Activated T-cell treated with anti-CD3 and anti-CD28 coated beads, Interleukin-2, amount 50 U/mL, for 1 hour (primary cell): ENCODE measurements around the gene PPARD.

Source experiments
- DNase-seq: peaks from one replicate; pipeline ENCODE4 v3.0.0-alpha.2; 2020

The PPARD gene

DNA sequence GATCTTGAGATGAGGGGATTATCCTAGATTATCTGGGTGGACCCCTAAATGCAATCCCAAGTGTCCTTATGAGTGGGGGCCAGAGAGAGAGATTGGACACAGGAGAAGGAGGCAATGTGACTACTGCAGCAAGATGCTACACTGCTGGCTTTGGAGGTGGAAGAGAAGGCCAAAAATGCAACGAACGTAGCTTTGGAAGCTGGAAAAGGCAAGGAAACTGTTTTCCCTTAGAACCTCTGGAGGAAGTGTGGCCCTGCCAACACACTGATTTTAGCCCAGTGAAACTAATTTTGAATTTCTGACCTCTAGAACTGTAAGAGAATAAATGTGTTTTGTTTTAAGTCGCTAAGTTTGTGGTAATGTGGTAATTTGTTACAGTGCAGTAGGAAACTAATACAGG, 15.7 kb downstream of the PPARD start:
- DNase-seq = no peak

GRCh38 chr6:35359346-35359743, 17.0 kb downstream of the PPARD start:
- no peak for DNase-seq

DNA sequence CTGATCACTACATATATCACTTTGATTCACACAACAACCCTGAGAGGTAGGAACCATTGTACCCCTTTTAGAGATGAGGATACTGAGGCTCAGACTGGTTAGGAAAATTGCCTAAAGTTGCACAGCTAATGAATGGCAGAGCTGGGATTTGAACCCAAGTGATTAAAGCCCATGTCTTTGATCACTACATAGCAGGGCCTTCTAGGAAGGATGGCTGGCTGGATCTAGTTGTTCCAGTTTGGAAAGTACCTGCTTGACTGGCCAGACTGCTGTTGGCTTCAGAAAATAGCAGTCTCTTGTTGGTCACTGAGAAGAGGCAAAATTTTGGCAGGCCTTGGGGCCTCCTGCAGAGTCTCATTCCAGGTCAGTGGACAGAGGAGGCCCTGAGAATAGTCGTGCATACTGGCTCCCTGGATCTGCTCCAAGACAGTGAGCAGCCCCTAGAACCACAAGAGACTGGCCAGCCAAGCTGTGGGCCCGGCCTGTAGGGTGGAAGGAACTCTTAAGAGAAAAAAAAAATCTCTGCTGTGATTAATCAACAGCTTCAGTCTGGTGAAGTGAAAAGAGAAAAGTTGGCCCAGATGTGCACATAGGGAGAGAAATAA, 17.5 kb downstream of the PPARD start:
- DNase-seq = no peak

GRCh38 chr6:35360349-35361138, 18.2 kb downstream of the PPARD start:
- DNase-seq = no peak

DNA sequence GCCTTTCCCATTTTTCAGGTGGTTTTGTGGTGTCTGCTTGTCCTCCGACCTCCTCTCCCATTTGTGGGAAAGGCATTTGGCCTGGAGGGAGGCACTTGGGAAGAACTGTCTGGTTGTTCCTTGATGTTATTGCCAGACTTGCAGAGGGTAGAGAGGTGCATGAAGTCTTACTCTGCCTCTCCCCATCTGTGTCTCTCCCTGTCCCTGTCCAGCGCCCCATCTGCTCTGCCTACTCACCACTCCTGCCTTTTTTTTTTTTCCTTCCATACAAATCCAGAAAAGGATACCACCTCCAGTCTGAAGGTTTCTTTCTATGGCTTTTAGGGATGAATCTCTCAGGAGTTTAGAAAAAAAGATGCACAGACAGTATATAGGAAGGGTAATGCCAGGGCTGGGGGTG, 19.8 kb downstream of the PPARD start:
- DNase-seq = no peak

- no peak for DNase-seq
Measured at GRCh38 chr6:35363293-35363750, 21.0 kb downstream of the PPARD start.

- no peak for DNase-seq
Measured at GRCh38 chr6:35365594-35366203, 23.3 kb downstream of the PPARD start.

DNA sequence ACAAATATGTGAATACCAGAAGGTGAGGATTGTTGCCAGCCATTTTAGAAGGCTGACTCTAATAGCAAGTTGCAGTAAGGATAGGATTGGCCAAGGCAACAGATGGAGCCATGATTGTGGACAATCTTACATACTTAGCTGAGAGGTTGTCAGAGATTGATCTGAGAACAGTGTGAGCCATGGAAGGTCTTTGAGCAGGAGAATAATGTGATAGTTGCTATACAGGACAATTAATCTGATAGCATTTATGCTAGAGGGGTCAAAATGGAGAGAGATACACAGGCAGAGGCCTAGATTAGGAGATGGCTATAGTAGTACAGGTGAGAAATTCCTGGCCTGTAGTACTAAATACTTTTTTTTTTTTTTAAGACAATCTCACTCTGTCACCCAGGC, 23.8 kb downstream of the PPARD start:
- DNase-seq = no peak

- no peak for DNase-seq
Measured at GRCh38 chr6:35367646-35368037, 25.3 kb downstream of the PPARD start.

- no peak for DNase-seq
Measured at GRCh38 chr6:35368038-35368887, 25.9 kb downstream of the PPARD start.

DNA sequence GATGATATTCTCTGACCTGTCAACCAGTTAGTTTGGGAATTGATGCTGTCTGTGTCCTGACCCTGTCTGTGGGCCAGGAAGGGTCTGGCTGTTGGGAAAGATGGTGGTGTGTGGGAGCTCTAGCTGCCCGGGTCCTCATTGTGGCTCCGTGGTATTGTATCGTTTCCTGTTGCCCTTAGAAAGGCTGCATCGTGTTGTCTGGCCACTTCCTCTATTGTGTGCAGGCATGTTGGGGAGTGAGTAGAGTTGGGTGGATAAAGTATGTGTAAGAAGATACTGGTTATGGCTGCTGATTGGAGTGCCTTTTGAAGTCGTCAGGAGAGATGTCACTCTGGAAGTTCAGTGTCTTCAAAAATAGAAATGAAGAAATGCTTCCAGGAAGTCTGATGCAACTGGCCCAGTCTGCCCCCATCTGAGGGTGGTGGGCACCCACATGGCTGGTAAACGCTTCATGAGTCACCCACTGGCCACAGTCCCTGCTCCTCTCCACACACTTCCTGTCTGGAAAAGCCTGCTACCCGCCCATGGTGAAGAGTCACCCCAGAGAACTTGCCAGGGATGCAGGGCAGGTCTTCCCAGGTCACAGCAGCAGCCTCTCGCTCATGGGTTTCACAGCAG, 27.9 kb downstream of the PPARD start:
- DNase-seq = peak; percentile 45

GRCh38 chr6:35370785-35371493, 28.6 kb downstream of the PPARD start:
- DNase-seq = no peak

DNA sequence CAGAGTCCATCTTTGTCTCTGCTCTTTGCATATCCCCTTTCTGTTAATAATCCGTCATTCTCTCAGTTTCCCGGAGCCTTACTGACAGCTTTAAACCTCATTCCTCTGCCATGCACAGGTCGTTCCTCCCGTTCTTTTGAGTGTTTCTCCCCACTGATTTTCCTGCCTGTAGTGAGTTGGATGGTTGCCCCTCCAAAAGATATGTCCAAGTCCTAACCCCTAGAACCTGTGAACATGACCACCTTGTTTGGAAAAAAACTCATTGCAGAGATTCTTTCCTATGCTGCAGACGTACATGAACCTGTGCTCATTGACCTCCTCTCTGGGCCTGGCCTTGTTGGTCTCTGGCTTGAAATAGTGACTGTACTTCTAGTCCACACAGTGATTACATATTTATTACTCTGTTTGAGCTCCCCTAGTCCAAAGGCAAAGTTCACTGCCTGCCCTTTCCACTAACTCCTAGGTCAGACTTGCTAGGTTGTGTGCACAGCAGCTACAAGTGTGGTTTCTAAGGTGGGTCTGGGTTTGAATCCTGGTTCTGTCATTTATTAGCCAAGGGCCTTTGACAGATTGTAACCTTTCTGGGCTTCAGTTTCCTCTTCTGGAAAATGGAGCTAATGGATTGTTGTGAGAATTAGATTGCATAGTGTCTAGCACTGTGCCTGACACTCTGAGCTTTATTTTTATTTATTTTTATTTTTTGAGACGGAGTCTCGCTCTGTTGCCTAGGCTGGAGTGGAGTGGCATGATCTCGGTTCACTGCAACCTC, 29.3 kb downstream of the PPARD start:
- no peak for DNase-seq

- no peak for DNase-seq
Measured at GRCh38 chr6:35372633-35373032, 30.3 kb downstream of the PPARD start.

DNA sequence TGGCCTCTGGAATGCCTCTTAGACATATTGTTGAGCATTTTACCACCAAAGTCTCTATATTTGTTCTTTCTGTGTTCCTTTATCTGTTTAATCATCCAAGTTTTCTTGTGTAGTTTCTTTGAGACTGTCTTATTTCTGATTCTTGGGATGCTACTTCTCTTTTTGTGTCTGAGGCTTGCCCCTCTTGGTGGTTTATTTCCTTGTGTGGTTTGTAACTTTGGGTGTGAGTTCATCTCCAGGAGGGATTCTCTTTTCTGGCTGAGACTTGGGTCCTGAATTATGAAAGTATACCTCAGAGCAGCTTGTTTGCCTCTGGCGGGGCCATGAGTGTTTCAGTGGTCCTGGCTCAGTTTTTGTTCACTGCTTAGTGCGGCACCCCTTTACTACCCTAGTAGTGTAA, 33.9 kb downstream of the PPARD start:
- DNase-seq = no peak

DNA sequence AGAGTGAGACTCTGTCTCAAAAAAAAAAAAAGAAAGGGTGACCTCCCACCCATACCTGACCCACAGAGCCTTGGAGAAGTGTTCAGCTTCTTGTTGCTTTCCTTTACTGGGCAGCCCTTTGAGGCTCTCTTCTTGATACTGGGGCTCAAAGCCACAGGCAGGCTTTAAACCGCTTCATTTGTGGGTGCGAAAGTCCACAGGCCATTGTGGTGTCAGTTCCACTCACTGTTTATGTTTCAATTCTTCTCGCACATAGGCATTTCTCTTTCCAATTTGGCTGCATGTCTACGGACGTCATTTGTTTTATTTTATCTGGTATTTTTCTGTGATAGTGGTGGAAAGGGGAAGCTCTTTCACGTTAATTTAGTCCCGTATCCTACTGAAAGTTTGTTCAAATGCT, 34.6 kb downstream of the PPARD start:
- DNase-seq = no peak

GRCh38 chr6:35378261-35378660, 35.9 kb downstream of the PPARD start:
- DNase-seq = no peak

DNA sequence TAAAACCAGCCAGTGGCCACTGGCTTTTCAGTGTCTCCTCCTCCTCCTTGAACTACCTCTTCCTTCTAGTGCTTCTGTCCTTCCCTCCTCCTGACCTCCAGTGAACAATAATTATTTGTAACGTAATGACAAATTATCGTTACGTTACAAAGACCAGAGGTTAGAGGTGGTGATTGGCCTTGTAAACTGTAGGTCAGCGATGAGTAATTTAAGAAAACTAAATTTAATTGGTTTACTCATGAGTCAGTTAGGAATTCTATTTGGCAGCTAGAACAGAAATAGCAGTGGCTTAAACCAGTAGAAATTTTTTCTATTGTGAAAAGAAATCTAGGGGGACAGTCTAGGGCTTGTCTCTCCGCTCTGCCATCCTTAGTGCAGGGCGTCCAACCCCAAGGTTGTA, 38.8 kb downstream of the PPARD start:
- no peak for DNase-seq

GRCh38 chr6:35382015-35382414, 39.7 kb downstream of the PPARD start:
- DNase-seq = no peak

- DNase-seq = no peak
Measured at GRCh38 chr6:35385457-35386202, 43.3 kb downstream of the PPARD start.

DNA sequence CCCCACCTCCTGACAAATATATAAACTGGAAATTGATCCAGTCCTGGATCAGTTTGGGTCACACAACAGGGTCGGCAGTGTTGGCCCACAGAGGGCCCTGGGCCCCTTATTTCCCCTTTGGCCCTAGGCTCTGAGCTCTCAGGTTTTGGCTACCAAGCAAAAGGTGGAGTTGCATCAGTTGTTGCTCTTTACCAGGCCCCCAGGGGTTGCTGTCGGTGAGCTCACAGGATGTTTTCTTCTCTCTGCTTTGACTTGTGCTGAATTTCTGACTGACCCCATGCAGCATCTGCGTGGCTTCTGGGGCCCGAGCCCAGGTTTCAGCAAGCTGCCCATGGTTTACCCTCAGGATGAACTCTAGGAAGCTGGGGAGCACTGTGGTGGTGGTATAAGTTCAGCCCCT, 44.6 kb downstream of the PPARD start:
- no peak for DNase-seq
